ENCODE measurements around the gene PKN1.

PKN1 gene

DNA sequence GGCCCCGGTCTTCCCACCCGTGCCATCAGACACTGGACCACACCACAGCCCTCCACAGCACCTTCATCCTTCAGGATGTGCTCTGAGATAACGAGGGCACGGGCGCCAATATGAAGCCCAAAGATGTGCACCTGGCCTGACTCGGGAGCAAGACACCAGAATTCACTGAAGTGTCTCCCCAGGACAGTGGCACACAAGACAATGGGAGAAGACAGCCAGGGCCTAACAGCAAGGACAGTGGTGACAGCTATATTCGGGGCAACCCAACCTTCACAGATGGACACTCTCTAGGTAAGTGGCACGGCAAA, 21.2 kb upstream of the PKN1 start:
- H3K27ac ChIP-seq (replicated peaks; ENCODE audit: low read length), result no peak overlapping the region
- no peak overlapping the region for H3K14ac ChIP-seq (ENCODE audit: low read length)
- no peak overlapping the region for H3K23ac ChIP-seq (ENCODE audit: low read depth, low read length, poor library complexity)
- no peak overlapping the region for H4K8ac ChIP-seq (ENCODE audit: low read depth, low read length)
- H2AK5ac ChIP-seq (ENCODE audit: low read depth, low read length), result no peak overlapping the region
- H3K4ac ChIP-seq (ENCODE audit: low read length), result no peak overlapping the region
- H3K18ac ChIP-seq (ENCODE audit: low read length), result no peak overlapping the region
- H3K4me1 ChIP-seq (ENCODE audit: control insufficient read depth in 2 of 2, insufficient read depth in 1 of 2, low read depth in 1 of 2, low read length in 2 of 2), result peaks cover 2 to 6% of the 10 kb centered on the region in 2 donors
- H2BK120ac ChIP-seq (ENCODE audit: low read depth, low read length), result no peak overlapping the region
- peaks cover 0 to 2% of the 10 kb centered on the region in 2 donors for H3K9me3 ChIP-seq (replicated peaks in 1 of 2; ENCODE audit: control insufficient read depth in 2 of 2, insufficient read depth in 1 of 2, low read depth in 1 of 2, low read length in 2 of 2)
- peaks cover 36% of the 10 kb centered on the region for H3K79me1 ChIP-seq (ENCODE audit: low read depth, low read length)
- no peaks in the 10 kb centered on the region for H3K27me3 ChIP-seq (ENCODE audit: control insufficient read depth in 3 of 3, insufficient read depth in 3 of 3, low read depth in 1 of 3, low read length in 3 of 3)
- no peak overlapping the region for H2BK15ac ChIP-seq (ENCODE audit: low read length)
- no peak overlapping the region for H3K4me3 ChIP-seq (ENCODE audit: low read length in 2 of 2)
- no CpG with 5 or more reads among the region's 8 CpGs for WGBS, 2 donors (ENCODE audit: extremely low coverage in 2 of 2, insufficient read length in 2 of 2, insufficient replicate concordance in 1 of 2)
- H3K4me2 ChIP-seq (ENCODE audit: insufficient read depth, low read length, poor library complexity, severe bottlenecking), result no peak overlapping the region
- H2BK12ac ChIP-seq (ENCODE audit: low read length), result no peak overlapping the region
- no peak overlapping the region for H3K9ac ChIP-seq (ENCODE audit: low read depth, low read length, poor library complexity)
- DNase-seq (ENCODE audit: low spot score), result no peak
- H4K91ac ChIP-seq (ENCODE audit: low read depth, low read length, poor library complexity), result no peak overlapping the region
- H2AFZ ChIP-seq (ENCODE audit: low read length), result no peak overlapping the region
- peaks cover 64 to 96% of the 10 kb centered on the region in 2 donors for H3K36me3 ChIP-seq (replicated peaks in 1 of 2; ENCODE audit: control insufficient read depth in 2 of 2, insufficient read depth in 2 of 2, low read length in 2 of 2)
- H2BK5ac ChIP-seq (ENCODE audit: low read length), result no peak overlapping the region

DNA sequence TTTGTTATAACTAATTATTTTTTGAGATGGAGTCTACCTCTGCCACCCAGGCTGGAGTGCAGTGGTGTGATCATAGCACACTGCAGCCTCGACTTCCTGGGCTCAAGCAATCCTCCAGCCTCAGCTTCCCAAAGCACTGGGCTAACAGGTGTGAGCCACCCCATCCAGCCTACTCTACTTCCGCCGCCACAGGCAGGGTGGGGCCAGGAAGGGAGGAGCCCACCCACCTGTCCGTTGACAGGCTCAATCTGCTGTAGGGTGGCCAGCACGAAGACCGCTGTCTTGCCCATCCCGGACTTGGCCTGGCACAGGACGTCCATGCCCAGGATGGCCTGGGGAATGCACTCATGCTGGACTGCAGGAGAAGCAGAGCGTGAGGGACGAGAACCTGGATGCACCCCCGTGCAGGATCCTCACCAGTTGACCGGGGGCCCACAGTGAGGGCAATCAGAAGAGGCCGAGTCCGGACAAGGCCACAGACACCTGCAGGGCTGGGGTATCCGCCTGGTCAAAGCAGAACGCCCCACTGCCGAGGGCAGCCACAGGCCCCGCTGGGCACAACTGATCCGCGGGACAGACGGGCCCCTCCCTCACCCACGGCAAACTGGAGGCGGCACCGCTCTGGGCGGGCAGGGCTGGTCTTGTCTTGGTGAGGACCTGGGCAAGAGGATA, 20.6 kb upstream of the PKN1 start:
- H2BK15ac ChIP-seq (ENCODE audit: low read length), result no peak overlapping the region
- no peak overlapping the region for H4K8ac ChIP-seq (ENCODE audit: low read depth, low read length)
- H3K27me3 ChIP-seq (ENCODE audit: control insufficient read depth in 3 of 3, insufficient read depth in 3 of 3, low read depth in 1 of 3, low read length in 3 of 3), result no peaks in the 10 kb centered on the region
- H3K23ac ChIP-seq (ENCODE audit: low read depth, low read length, poor library complexity), result peak overlapping the region; percentile 55
- no peak overlapping the region for H2BK12ac ChIP-seq (ENCODE audit: low read length)
- no peak overlapping the region for H3K27ac ChIP-seq (replicated peaks; ENCODE audit: low read length)
- no peak overlapping the region for H3K4me2 ChIP-seq (ENCODE audit: insufficient read depth, low read length, poor library complexity, severe bottlenecking)
- no peak overlapping the region for H2BK120ac ChIP-seq (ENCODE audit: low read depth, low read length)
- WGBS, 2 donors (ENCODE audit: extremely low coverage in 2 of 2, insufficient read length in 2 of 2, insufficient replicate concordance in 1 of 2), result no CpG with 5 or more reads among the region's 25 CpGs
- peaks cover 2 to 10% of the 10 kb centered on the region in 2 donors for H3K4me1 ChIP-seq (ENCODE audit: control insufficient read depth in 2 of 2, insufficient read depth in 1 of 2, low read depth in 1 of 2, low read length in 2 of 2)
- H3K14ac ChIP-seq (ENCODE audit: low read length), result no peak overlapping the region
- H3K4ac ChIP-seq (ENCODE audit: low read length), result no peak overlapping the region
- no peak overlapping the region for H3K9ac ChIP-seq (ENCODE audit: low read depth, low read length, poor library complexity)
- no peak overlapping the region for H3K18ac ChIP-seq (ENCODE audit: low read length)
- H3K36me3 ChIP-seq (replicated peaks in 1 of 2; ENCODE audit: control insufficient read depth in 2 of 2, insufficient read depth in 2 of 2, low read length in 2 of 2), result peaks cover 62 to 94% of the 10 kb centered on the region in 2 donors
- H3K79me1 ChIP-seq (ENCODE audit: low read depth, low read length), result peaks cover 36% of the 10 kb centered on the region
- no peak overlapping the region for H2AK5ac ChIP-seq (ENCODE audit: low read depth, low read length)
- no peak overlapping the region for H2BK5ac ChIP-seq (ENCODE audit: low read length)
- no peak overlapping the region for H2AFZ ChIP-seq (ENCODE audit: low read length)
- no peak for DNase-seq (ENCODE audit: low spot score)
- H3K9me3 ChIP-seq (replicated peaks in 1 of 2; ENCODE audit: control insufficient read depth in 2 of 2, insufficient read depth in 1 of 2, low read depth in 1 of 2, low read length in 2 of 2), result peaks cover 0 to 2% of the 10 kb centered on the region in 2 donors
- H4K91ac ChIP-seq (ENCODE audit: low read depth, low read length, poor library complexity), result no peak overlapping the region
- H3K4me3 ChIP-seq (ENCODE audit: low read length in 2 of 2), result no peak overlapping the region

DNA sequence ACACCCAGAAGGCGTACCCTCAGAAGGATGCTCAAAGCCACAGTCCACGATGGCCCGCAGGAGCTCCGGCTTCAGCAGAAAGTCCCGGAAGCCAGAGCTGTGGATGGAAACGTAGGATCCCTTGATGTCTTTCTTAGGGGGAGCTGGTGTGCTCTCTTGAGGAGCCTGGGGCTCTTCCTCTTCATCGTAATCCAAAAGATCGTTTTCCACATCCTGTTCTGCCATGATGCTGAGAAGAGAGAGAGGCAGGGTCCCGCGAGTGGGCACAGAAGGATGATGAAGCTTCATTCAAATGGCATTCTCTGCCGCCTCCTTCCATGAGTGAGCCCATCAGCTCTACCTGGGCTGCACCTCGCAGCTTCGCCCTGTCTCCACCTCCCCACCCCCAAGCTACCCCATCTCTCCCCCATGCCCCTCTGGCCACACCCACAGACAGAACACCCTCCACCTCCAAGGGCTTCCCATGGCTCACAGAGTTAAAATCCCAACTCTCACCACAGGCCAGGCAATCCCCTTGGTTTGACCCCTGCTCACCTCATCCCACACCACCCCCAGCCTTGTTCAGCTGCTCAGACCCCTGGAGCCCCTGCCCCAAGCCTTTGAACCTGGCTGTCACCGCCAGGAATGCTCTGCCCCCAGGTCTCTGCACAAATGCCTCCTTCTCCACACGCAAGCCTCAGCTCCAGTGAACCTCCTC, 20.0 kb upstream of the PKN1 start:
- peaks cover 37% of the 10 kb centered on the region for H3K79me1 ChIP-seq (ENCODE audit: low read depth, low read length)
- H3K27ac ChIP-seq (replicated peaks; ENCODE audit: low read length), result no peak overlapping the region
- H2BK12ac ChIP-seq (ENCODE audit: low read length), result no peak overlapping the region
- no peak overlapping the region for H2BK5ac ChIP-seq (ENCODE audit: low read length)
- no peak overlapping the region for H3K18ac ChIP-seq (ENCODE audit: low read length)
- peaks cover 3 to 14% of the 10 kb centered on the region in 2 donors for H3K4me1 ChIP-seq (ENCODE audit: control insufficient read depth in 2 of 2, insufficient read depth in 1 of 2, low read depth in 1 of 2, low read length in 2 of 2)
- peaks cover 0 to 2% of the 10 kb centered on the region in 2 donors for H3K9me3 ChIP-seq (replicated peaks in 1 of 2; ENCODE audit: control insufficient read depth in 2 of 2, insufficient read depth in 1 of 2, low read depth in 1 of 2, low read length in 2 of 2)
- no peak overlapping the region for H2AFZ ChIP-seq (ENCODE audit: low read length)
- no peak overlapping the region for H2BK15ac ChIP-seq (ENCODE audit: low read length)
- no peak for DNase-seq (ENCODE audit: low spot score)
- no peak overlapping the region for H4K91ac ChIP-seq (ENCODE audit: low read depth, low read length, poor library complexity)
- H3K4me3 ChIP-seq (ENCODE audit: low read length in 2 of 2), result no peak overlapping the region
- no peak overlapping the region for H2AK5ac ChIP-seq (ENCODE audit: low read depth, low read length)
- no peak overlapping the region for H4K8ac ChIP-seq (ENCODE audit: low read depth, low read length)
- peaks cover 55 to 90% of the 10 kb centered on the region in 2 donors for H3K36me3 ChIP-seq (replicated peaks in 1 of 2; ENCODE audit: control insufficient read depth in 2 of 2, insufficient read depth in 2 of 2, low read length in 2 of 2)
- no peaks in the 10 kb centered on the region for H3K27me3 ChIP-seq (ENCODE audit: control insufficient read depth in 3 of 3, insufficient read depth in 3 of 3, low read depth in 1 of 3, low read length in 3 of 3)
- no peak overlapping the region for H3K14ac ChIP-seq (ENCODE audit: low read length)
- no peak overlapping the region for H2BK120ac ChIP-seq (ENCODE audit: low read depth, low read length)
- H3K4ac ChIP-seq (ENCODE audit: low read length), result no peak overlapping the region
- no peak overlapping the region for H3K9ac ChIP-seq (ENCODE audit: low read depth, low read length, poor library complexity)
- H3K23ac ChIP-seq (ENCODE audit: low read depth, low read length, poor library complexity), result no peak overlapping the region
- H3K4me2 ChIP-seq (ENCODE audit: insufficient read depth, low read length, poor library complexity, severe bottlenecking), result no peak overlapping the region
- no CpG with 5 or more reads among the region's 15 CpGs for WGBS, 2 donors (ENCODE audit: extremely low coverage in 2 of 2, insufficient read length in 2 of 2, insufficient replicate concordance in 1 of 2)

DNA sequence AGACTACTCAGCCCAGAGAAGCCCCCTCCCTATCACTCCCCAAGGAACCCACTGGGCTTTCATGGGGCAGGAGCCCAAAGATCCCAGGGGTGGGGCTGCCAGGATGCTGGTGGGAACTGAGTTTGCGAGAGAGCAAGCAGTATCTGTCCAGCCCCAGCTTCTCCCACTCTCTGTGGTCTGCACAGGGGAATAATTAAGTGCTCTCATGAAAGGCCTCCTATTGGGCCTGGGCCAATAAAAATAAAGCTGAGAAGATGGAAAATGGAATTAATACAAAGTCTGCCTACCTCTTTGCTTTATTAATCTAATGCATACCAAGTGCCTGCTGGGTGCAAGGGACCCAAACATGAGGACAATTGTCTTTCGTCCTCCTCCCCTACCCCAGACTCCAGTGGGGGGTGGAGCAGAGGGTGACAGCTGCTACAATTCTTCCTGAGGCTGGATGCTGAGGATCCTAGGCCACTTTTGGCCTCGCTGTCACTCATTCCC, 19.4 kb upstream of the PKN1 start:
- no peak overlapping the region for H3K27ac ChIP-seq (replicated peaks; ENCODE audit: low read length)
- H3K36me3 ChIP-seq (replicated peaks in 1 of 2; ENCODE audit: control insufficient read depth in 2 of 2, insufficient read depth in 2 of 2, low read length in 2 of 2), result peaks cover 49 to 84% of the 10 kb centered on the region in 2 donors
- no peak overlapping the region for H3K4me3 ChIP-seq (ENCODE audit: low read length in 2 of 2)
- peaks cover 3 to 14% of the 10 kb centered on the region in 2 donors for H3K4me1 ChIP-seq (ENCODE audit: control insufficient read depth in 2 of 2, insufficient read depth in 1 of 2, low read depth in 1 of 2, low read length in 2 of 2)
- no peak overlapping the region for H2BK15ac ChIP-seq (ENCODE audit: low read length)
- H3K23ac ChIP-seq (ENCODE audit: low read depth, low read length, poor library complexity), result no peak overlapping the region
- no peak overlapping the region for H2AFZ ChIP-seq (ENCODE audit: low read length)
- no peak overlapping the region for H2BK5ac ChIP-seq (ENCODE audit: low read length)
- H3K4me2 ChIP-seq (ENCODE audit: insufficient read depth, low read length, poor library complexity, severe bottlenecking), result no peak overlapping the region
- H3K9ac ChIP-seq (ENCODE audit: low read depth, low read length, poor library complexity), result peak overlapping the region; percentile 44
- peaks cover 37% of the 10 kb centered on the region for H3K79me1 ChIP-seq (ENCODE audit: low read depth, low read length)
- H3K14ac ChIP-seq (ENCODE audit: low read length), result no peak overlapping the region
- no peak overlapping the region for H3K18ac ChIP-seq (ENCODE audit: low read length)
- H3K4ac ChIP-seq (ENCODE audit: low read length), result no peak overlapping the region
- no peak overlapping the region for H2AK5ac ChIP-seq (ENCODE audit: low read depth, low read length)
- WGBS, 2 donors (ENCODE audit: extremely low coverage in 2 of 2, insufficient read length in 2 of 2, insufficient replicate concordance in 1 of 2), result no CpG with 5 or more reads among the region's 3 CpGs
- no peak overlapping the region for H4K91ac ChIP-seq (ENCODE audit: low read depth, low read length, poor library complexity)
- H4K8ac ChIP-seq (ENCODE audit: low read depth, low read length), result peak overlapping the region; percentile 17
- no peak overlapping the region for H2BK120ac ChIP-seq (ENCODE audit: low read depth, low read length)
- H2BK12ac ChIP-seq (ENCODE audit: low read length), result no peak overlapping the region
- peaks cover 0 to 2% of the 10 kb centered on the region in 2 donors for H3K9me3 ChIP-seq (replicated peaks in 1 of 2; ENCODE audit: control insufficient read depth in 2 of 2, insufficient read depth in 1 of 2, low read depth in 1 of 2, low read length in 2 of 2)
- H3K27me3 ChIP-seq (ENCODE audit: control insufficient read depth in 3 of 3, insufficient read depth in 3 of 3, low read depth in 1 of 3, low read length in 3 of 3), result no peaks in the 10 kb centered on the region
- DNase-seq (ENCODE audit: low spot score), result no peak
